Suppressor macrophage treated with lipopolysaccharide for 1 hour (primary cell): ENCODE measurements around the gene SLC27A2.
"Not testable (repeated sequence)": the region's sequence is repeated elsewhere in the genome, so short reads cannot be mapped to it uniquely, and the experiment has no call there.

Source experiments
- DNase-seq, 3 donors: peaks; one replicate each; pipeline ENCODE4 v3.0.0-alpha.2; 2020 to 2022

SLC27A2 gene

DNA sequence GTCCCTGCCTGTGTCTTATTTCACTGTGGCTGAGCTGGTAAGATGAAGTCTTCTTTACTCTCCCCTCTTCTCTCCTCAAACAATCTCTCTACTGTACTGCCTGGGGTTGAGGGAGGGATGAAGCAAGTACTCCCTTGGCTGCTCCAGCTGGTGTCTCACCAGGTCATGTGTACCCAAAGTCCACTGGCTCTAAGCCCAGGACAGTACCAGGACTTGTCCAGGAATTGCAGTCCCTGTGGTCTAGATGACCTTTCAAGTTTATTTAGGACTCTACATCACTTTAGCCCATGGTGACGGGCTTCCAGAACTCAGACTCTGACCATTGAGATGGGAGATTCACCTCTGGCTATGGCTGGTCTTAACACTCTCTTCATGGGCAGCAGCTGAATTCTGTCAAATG is 17.5 kb upstream of the SLC27A2 start:
- no peak for DNase-seq

DNA sequence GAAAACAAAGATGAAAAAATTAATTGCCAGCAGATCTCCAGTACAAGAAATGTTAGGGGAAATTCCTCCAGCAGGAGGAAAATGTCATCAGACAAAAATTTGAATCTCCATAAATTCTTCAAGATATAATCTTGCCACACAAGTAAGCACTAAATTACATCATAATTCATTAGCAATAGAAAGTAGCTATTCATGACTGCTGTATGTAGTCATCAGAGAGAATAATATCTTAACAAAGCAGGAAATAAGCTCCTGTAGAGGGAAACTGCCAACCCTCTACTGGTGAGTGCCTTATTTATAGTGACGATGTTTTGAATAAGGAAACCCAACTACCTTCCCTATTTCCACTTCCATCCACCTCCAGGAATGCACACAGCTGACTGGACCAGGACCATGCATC is 15.8 kb upstream of the SLC27A2 start:
- DNase-seq, result peak; percentile 49 to 80 (median 65)

DNA sequence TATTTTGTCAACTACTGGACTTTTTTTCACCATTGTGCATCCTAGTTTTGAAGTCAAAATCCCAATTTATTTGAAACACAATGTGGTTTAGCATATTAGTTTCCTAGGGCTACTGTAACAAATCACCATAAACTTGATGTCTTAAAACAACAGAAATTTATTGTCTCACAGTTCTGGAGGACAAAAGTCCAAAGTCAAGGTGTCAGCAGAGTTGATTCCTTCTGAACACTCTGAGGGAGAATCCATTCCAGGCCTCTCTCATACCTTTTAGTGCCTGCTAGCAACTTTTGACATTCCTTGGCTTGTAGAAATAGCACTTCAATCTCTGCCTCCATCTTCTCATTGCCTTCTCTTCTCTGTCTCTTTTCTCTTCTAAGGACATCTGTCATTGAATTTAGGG is 14.9 kb upstream of the SLC27A2 start:
- DNase-seq, result no peak

DNA sequence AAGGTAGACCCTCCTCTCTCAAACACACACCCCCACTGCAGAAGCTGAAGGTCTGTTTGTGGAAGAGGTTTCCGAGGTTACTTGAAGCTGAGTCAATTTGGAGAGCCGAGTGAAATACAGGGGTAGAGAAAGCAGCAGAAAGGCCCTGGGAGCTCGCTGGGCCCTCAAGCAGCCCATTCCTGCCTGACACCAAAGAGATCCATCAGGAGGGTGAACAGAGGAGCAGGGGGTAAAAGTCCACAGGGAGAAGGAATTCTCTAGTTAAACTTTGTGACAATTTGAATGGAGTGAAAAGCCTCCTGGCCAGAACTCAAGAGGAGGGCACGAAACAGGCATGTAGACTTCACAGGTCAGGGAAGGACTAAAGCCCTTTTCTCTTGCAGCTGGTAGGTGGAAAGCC is 13.6 kb upstream of the SLC27A2 start:
- DNase-seq, result no peak

DNA sequence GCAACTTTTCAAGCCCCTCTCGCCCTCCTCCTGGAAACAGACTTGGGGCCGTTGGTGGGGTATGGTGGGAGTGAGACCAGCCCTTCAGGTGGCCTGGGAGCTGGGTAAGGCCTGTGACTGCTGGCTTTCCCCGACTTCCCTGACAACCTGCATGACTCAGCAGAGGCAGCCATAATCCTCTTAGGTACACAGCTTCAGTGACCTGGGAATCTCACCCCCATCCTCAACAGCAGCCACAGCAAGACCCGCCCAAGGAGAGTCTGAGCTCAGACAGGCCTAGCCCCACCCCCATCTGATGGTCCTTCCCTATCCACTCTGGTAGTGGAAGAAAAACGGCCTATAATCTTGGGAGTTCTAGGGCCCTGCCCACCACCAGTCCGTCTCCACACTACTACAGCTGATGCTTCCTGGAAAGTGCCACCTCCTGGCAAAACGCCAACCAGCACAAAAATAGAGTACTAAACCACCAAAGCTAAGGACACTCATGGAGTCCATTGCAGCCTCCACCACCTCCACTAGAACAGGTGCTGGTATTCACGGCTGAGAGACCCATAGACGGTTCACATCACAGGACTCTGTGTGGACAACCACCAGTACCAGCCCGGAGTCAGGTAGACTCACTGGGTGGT is 13.1 kb upstream of the SLC27A2 start:
- DNase-seq, result no peak

DNA sequence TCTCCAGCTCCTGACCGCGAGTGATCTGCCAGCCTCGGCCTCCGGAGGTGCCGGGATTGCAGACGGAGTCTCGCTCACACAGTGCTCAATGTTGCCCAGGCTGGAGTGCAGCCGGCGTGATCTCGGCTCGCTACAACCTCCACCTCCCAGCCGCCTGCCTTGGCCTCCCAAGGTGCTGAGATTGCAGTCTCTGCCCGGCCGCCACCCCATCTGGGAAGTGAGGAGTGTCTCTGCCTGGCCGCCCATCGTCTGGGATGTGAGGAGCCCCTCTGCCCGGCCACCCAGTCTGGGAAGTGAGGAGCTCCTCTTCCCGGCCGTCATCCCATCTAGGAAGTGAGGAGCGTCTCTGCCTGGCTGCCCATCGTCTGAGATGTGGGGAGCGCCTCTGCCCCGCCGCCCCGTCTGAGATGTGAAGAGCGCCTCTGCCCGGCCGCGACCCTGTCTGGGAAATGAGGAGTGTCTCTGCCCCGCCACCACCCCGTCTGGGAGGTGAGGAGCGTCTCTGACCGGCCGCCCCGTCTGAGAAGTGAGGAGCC is 9.6 kb upstream of the SLC27A2 start:
- not testable (repeated sequence) for DNase-seq

DNA sequence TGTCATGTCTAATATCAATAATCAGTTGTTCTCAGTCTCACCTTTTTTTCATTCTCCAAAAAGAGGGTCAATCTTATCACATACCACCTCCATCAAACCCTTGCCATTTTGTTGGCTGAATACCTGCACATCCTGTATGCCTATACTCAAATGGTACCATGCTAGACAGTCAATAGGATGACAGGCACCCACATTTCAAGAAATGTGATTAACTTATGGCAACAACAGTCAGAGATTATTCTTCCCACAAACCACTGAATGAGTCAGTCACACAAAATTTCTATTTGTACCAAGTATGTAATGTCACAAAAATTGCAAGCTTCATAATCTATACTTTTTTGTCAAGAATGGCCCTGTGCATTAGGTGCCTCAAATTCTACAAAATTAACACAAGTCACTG is 5.1 kb upstream of the SLC27A2 start:
- no peak for DNase-seq

DNA sequence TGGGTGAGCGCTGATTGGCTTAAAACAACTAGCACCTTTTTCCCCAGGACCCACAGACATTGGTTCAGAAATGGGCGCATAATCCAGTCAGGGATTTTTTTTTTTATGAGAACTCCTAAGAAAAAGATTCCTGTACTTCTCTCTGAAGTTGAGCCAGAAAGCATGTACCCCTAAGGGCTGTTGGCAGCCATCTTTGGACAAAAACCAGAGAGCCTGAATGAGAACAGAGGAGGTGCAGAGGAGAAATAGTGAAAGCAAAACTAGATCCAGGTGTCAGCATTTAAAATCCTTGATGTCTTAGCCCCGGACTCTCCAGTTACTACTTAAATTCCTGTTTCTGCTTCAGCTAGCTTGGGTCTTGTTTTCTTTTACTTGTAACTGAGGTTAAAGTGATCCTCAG is 1.9 kb upstream of the SLC27A2 start:
- no peak for DNase-seq

DNA sequence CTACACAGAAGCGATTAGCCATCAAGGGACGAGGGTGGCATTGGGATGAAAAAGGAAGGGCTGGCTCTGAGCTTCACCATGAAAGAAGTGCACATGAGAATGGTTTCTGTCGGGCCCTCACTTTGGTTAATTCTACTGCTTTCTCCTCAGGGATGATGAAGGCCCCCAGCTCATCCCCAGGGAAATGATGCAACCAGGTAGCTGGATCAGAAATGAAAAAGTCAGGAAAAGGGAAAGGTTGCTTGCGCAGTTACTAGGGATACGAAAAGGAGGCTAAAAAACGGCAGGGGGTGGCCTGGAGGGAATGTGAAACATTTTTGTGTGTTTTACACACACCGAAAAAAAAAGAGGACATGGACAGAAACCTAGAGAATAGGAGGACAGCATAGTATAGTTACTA is 1.4 kb upstream of the SLC27A2 start:
- no peak for DNase-seq

DNA sequence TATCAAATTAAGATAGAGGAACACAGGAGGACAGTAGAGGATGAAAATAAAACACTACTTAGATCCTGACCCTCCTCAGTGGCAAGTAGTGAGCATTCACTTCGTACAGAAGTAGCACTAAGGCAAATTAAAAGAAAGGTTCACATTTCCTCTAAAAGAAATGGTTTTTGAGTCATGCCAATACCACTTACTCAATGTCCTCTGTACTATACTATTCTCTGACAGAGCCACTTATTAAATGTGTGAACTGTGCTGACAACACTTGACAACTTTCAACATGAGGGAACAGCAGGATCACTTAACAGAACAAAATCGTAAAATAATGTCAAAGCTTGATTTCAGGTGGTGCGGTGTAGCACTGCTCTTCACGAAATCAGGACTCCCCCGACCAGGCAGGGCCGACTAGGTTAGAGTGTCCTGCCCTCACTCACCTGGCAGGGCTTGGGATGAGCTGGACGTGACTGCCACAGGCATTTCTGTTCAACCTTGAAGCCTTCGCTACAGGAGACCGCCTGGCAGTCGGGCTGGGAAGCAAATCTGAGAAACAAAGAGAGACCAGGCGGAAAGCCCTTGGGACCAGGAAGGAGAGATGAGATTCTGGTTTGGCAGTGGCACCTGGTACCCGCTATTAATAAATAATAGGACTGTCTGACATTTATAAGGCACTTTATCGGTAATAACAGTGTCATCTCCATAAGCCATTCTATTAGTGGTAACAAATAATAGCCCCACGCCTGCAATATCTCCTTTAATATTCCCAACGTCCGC is 611 bp upstream of the SLC27A2 start:
- DNase-seq, result no peak

DNA sequence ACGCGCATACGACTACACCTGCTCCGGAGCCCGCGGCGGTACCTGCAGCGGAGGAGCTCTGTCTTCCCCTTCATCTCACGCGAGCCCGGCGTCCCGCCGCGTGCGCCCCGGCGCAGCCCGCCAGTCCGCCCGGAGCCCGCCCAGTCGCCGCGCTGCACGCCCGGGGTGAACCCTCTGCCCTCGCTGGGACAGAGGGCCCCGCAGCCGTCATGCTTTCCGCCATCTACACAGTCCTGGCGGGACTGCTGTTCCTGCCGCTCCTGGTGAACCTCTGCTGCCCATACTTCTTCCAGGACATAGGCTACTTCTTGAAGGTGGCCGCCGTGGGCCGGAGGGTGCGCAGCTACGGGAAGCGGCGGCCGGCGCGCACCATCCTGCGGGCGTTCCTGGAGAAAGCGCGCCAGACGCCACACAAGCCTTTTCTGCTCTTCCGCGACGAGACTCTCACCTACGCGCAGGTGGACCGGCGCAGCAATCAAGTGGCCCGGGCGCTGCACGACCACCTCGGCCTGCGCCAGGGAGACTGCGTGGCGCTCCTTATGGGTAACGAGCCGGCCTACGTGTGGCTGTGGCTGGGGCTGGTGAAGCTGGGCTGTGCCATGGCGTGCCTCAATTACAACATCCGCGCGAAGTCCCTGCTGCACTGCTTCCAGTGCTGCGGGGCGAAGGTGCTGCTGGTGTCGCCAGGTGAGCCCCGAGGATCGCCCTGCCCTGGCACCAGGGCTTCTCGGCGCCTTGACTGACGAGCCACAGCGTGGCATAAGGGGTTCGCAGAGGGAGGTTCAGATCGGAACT is 420 bp downstream of the SLC27A2 start:
- peak in 2 of 3 donors; percentile 33 to 49 for DNase-seq

DNA sequence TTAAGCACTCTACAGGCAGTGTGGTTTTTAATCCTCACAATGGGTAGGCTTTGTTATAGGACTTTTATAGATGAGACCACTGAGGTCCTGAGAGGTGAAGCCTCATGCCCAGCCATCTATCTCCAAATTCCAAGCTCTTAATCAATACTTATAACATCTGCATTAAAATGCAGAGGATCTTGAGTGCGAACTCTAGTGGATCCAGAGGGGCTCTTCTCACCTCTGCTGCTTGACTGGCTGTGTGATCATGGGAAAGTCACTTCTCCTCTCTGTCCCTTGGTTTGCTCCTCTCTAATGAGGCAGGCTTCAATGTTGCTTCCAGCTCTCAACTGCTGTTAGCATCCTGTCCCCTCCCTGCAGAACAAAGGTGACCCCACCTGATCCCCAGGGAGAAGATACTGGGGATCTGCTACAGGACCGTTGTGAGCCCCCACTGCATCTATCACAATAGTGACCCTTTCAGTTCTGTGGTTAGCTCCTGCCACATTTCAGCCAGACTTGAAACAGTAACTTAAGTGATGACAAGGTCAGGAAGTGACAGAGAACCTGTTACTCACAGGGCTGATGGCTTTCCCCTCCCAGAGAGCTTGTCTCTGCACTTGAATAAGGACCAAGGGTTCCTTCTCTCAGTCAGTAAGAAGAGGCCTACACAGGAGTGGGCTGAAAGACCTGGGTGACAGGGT is 1.3 kb downstream of the SLC27A2 start:
- DNase-seq, result peak; percentile 33 to 49 (median 39)

DNA sequence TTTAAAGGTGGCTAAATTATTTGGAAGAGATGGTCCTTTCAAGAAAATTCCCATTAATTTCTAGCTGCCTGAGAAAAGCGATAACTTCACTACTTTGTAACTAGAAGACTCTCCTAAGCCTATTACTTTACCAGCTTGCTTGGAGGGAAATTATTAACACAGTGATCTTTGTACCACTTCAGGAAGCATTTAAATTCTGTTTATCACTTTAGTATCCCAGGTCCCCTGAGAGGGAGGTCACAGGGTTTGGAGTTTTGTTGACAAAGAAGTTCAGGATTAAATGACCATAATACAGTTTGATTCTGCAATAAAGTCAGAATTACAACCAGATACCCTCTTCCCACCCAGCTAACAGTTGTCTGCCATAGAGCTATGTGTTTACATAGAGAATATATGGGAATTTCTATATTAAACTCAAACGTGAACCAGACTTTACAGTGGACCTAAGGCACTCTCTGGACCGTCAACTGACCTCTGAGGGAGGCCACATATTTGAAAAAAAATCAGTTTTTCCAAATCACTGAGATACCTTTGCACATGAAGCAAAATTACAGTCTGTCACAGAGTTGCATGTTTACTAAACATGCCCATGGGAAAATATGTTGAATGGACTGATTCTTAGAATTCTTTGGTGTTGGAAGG is 3.0 kb downstream of the SLC27A2 start:
- DNase-seq, result no peak

DNA sequence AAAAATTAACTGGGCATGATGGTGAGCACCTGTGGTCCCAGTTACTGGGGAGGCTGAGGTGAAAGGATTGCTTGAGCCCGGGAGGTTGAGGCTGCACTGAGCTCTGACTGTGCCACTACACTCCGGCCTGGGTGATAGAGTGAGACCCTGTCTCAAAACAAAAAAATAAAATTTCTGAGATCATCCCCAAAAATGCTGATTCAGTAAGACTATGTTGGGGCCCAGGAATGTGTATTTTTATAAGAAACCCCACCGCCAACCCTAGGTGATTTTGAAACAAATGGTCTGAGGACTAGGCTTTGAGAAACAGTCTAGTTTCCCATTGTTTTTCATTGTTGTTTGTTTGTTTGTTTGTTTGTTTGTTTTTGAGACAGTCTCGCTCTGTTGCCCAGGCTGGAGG is 4.1 kb downstream of the SLC27A2 start:
- DNase-seq, result no peak

DNA sequence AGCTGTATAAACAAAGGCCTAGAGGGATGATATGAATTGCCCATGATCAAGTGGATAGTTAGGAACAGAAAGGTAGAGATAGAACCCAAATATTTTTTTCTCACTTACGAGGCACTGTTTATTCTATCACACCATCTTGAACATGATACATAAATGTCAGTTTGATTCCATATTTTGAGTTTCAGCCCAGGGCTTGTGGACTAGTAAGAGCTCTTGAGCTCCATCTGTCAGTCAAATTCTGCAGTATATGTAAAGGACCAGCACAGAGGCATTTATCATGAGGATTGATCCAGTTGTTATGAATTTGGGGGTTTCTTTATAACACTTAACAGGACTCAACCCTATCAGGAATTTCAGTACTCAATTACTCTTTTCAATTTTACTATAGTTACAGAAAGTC is 4.8 kb downstream of the SLC27A2 start:
- no peak for DNase-seq

DNA sequence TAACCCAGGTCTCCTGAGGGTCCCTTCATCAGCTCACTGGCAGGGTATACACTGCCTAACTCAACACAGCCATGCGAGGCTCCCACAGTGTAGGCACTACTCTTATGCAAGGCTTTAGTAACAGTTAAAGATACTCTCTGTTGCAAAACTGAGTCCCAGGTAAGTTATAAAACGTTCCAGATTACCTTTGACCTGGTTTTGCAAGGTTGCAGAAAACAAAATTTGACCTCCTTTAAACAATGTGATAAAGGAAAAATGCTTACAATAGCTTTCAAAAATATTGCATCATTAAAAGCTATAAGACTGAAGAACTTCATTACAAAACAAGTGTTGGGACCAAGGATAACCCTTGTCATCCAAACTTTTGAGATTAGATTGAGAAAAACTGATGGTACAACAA is 5.5 kb downstream of the SLC27A2 start:
- DNase-seq, result no peak

DNA sequence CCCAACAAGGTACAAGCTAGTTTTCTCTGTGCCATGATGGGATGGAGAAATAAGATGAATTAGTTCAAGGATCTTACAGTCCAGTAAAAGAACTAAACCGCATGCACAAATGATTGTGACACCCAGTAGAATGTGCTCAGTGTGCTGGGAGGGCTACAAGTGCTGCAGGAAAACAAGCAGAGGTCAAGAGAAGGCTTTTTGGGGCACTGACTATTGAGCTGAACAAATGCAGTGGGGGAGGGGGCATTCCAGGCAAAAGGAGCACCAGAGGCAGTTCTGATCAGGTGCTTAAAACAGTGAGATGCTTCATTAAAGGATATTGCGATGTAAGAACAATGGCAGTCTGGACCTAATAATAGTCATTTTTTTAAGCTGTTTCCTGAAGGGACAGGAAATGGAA is 6.0 kb downstream of the SLC27A2 start:
- no peak for DNase-seq

DNA sequence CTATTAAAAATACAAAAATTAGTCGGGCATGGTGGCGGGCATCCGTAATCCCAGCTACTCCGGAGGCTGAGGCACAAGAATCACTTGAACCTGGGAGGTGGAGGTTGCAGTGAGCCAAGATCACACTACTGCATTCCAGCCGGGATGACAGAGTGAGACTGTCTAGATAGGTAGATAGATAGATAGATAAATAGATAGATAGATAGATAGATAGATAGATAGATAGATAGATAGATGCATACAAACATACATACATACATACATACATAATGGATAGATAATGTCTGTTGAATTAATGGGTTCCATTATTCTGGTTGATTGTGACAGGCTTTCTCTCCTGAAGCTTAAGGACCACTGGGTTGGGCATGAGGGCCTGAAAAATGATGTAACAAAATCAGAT is 6.8 kb downstream of the SLC27A2 start:
- DNase-seq, result not testable (repeated sequence)

DNA sequence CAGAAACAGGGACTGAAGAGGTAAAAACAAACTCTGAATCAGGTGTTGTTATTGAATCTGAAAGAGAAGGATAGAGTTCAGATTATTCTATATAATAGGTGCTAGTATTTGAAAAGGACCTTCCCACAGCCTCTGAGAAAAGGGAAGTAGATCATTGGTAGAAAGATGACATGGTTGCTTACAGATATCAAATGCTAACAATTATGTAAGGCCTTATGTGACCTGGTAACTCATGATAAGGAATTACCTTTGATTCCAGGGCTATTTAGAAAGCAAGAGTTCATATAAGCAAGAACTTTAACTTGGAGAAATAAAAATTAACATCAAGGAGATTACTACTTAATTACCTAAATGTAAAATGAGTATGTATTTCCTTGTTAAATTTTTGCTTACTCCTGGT is 7.6 kb downstream of the SLC27A2 start:
- DNase-seq, result peak in 1 of 3 donors; percentile 10

DNA sequence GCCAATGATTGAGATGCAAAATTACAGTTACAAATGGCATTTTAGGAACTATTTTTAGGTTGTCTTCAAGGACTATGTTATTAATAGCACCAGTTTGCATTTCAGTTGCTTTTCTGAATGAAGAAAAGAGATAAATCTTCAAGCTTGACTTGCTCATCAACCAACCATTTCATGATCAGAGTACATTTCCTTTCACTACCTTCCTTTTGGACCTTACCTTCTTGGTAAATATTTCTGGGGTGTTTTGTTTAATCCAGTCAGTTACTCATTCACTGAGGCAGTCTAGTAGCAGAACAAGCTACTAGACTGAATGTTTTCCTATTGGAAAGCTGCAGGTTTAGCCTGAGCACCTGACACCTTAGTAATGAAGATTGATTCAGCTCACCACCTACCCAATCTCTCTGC is 8.2 kb downstream of the SLC27A2 start:
- DNase-seq, result no peak

DNA sequence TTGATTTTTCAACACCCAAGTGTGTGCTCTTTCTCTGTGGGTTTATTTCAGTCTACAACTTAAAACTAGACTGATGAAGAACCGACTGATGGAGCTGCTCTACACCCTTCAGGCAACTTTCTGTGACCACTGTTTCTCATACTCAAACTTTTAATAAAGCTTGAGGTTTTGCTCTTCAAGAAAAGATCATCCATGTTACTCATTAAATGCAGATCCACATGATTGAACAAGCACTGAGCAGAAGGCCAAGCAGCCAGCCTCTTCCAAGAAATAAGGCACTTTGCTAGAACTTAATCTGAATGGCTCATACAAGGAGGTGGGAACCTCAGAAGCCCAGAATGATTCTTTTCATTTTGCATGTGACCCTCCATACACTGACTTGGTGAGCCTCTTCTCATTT is 8.7 kb downstream of the SLC27A2 start:
- DNase-seq, result no peak

DNA sequence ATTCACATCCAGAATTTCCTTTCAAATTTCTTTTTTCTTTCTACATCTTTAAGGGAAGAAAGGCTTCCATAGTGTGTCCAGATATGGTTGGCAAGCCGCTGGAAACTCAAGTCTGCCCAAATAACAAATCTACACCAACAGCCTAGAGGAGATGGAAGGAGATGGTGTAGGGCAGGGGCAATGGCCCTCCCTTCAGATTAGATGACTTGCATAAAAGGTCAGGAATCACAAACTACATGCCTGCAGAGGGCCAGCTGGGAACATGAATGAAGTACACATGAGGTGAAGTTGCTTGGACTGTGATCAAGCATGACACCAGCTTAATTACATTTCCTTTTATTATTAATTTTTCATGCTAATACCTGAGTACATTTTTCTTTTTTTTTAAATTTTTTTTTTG is 10.2 kb downstream of the SLC27A2 start:
- DNase-seq, result no peak
